HCT116 (cell line): Measurements from ENCODE around the gene GRIK4. TPM values are rescaled to one million over a fixed set of nuclear protein-coding genes. Genes with fewer than 3 reads are reported as not detected.

Experiments used
- ATAC-seq: fragments of 200-7000 bp; cut with Tn5 transposase; 2 replicates; pipeline ENCODE4 v1.9.1; 2020; ENCODE audit warnings: mild to moderate bottlenecking, moderate library complexity
- BruUV-seq: library from RNA; stranded (reverse); fragments of 400-500 nt; replicated peaks from 2 replicates; lab custom pipeline; 2021; lab: Mats Ljungman, UMichigan
- CTCF ChIA-PET: fragments of 300-600 bp; sonication (Branson Sonifier 250); formaldehyde crosslinking; loops from one replicate; lab custom pipeline; 2021; ENCODE audit warnings: antibody characterized with exemption; lab: Charles Lee
- POLR2A ChIA-PET: fragments of 300-600, 350-600 bp; sonication (Branson Sonifier 250); formaldehyde crosslinking; loops from one replicate; lab custom pipeline; 2021; ENCODE audit warnings: antibody characterized with exemption; lab: Charles Lee
- RAD21 ChIA-PET, 2 experiments: fragments of 300-600 bp; sonication (Branson Sonifier 250); formaldehyde crosslinking; loops; one replicate each; lab custom pipeline; 2023; ENCODE audit warnings: low total read pairs in 2 of 2; ENCODE audit not compliant: uncharacterized antibody in 2 of 2, unreplicated experiment in 2 of 2, low non-redundant PET in 1 of 2; lab: Charles Lee
- DNase-seq: peaks from one replicate; pipeline ENCODE4 v3.0.0-alpha.2; 2010; ENCODE audit warnings: low read depth, low spot score
- H2AFZ ChIP-seq: fragments of 200-600 bp; shearing (Covaris generic), sonication (generic); 2 replicates; pipeline ENCODE4 v1.6.1; 2017; ENCODE audit warnings: low read depth, mixed run types, mixed read lengths, antibody characterized with exemption, low read length; ENCODE audit not compliant: poor library complexity, severe bottlenecking
- H3K27ac ChIP-seq: 2 replicates; pipeline ENCODE4 v1.5.1; 2012; ENCODE audit warnings: low read depth, low read length
- H3K27me3 ChIP-seq: fragments of 200-600 bp; sonication (generic); 2 replicates; pipeline ENCODE4 v1.6.1; 2016; ENCODE audit warnings: mixed run types, low read length, mixed read lengths; ENCODE audit not compliant: insufficient read depth
- H3K36me3 ChIP-seq, 2 experiments: fragments of 200-500 bp in 1 of 2; fragments of 200-600 bp in 1 of 2; sonication (Bioruptor generic) in 1 of 2; sonication (generic) in 1 of 2; 2 replicates each; pipeline versions ENCODE4 v1.5.1 to v1.6.1; 2014 to 2016; ENCODE audit warnings: low read length in 2 of 2, inconsistent platforms in 1 of 2, mixed read lengths in 1 of 2, mixed run types in 1 of 2; ENCODE audit not compliant: insufficient read depth in 2 of 2, control insufficient read depth in 1 of 2
- H3K4me1 ChIP-seq, 2 experiments: fragments of 200-600 bp in 1 of 2; sonication (generic) in 1 of 2; 2 replicates each; pipeline versions ENCODE4 v1.5.1 to v1.6.1; 2012 to 2017; ENCODE audit warnings: low read length in 2 of 2, inconsistent platforms in 1 of 2, mild to moderate bottlenecking in 1 of 2, mixed read lengths in 1 of 2, mixed run types in 1 of 2, moderate library complexity in 1 of 2; ENCODE audit not compliant: insufficient read depth in 2 of 2, control insufficient read depth in 1 of 2
- H3K4me2 ChIP-seq: fragments of 200-600 bp; sonication (generic); 2 replicates; pipeline ENCODE4 v1.6.1; 2017; ENCODE audit warnings: mixed run types, low read length, mixed read lengths
- H3K4me3 ChIP-seq, 2 experiments: fragments of 200-600 bp in 1 of 2; sonication (generic) in 1 of 2; replicated peaks in 1 of 2; 2 replicates each; pipeline ENCODE4 v1.5.1; 2011 to 2016; ENCODE audit warnings: low read length in 2 of 2, control low read depth in 1 of 2, low read depth in 1 of 2, mild to moderate bottlenecking in 1 of 2, mixed read lengths in 1 of 2, mixed run types in 1 of 2
- H3K79me2 ChIP-seq: fragments of 200-600 bp; sonication (generic); 2 replicates; pipeline ENCODE4 v1.6.1; 2017; ENCODE audit warnings: mild to moderate bottlenecking, mixed run types, low read length, moderate library complexity, mixed read lengths; ENCODE audit not compliant: insufficient read depth
- H3K9ac ChIP-seq: fragments of 200-600 bp; sonication (generic); 2 replicates; pipeline ENCODE4 v1.6.1; 2016; ENCODE audit warnings: low read length, mixed read lengths
- H3K9me2 ChIP-seq: fragments of 200-600 bp; sonication (generic), shearing (Covaris generic); 2 replicates; pipeline ENCODE4 v1.6.1; 2017; ENCODE audit warnings: mixed run types, mild to moderate bottlenecking, moderate library complexity; ENCODE audit not compliant: insufficient read depth
- H3K9me3 ChIP-seq, 2 experiments: fragments of 200-500 bp in 1 of 2; fragments of 200-600 bp in 1 of 2; sonication (Bioruptor generic) in 1 of 2; sonication (generic) in 1 of 2; 2 replicates each; pipeline ENCODE4 v1.6.1; 2014 to 2017; ENCODE audit warnings: low read length in 2 of 2, mixed read lengths in 2 of 2, inconsistent platforms in 1 of 2, low read depth in 1 of 2, mild to moderate bottlenecking in 1 of 2, mixed run types in 1 of 2, moderate library complexity in 1 of 2; ENCODE audit not compliant: control insufficient read depth in 1 of 2, insufficient read depth in 1 of 2
- H4K20me1 ChIP-seq: fragments of 200-600 bp; sonication (generic), shearing (Covaris generic); 2 replicates; pipeline ENCODE4 v1.6.1; 2017; ENCODE audit warnings: mixed run types, mild to moderate bottlenecking, moderate library complexity; ENCODE audit not compliant: insufficient read depth
- ATF3 ChIP-seq: IDR thresholded peaks from 2 replicates; pipeline ENCODE4 v1.6.1; 2012
- CBX3 ChIP-seq: IDR thresholded peaks from 2 replicates; pipeline ENCODE4 v1.6.1; 2012; ENCODE audit warnings: low read depth
- CEBPB ChIP-seq: IDR thresholded peaks from 2 replicates; pipeline ENCODE4 v1.6.1; 2012; ENCODE audit warnings: low read depth
- EGR1 ChIP-seq: IDR thresholded peaks from 2 replicates; pipeline ENCODE4 v1.6.1; 2012; ENCODE audit warnings: low read depth
- ELF1 ChIP-seq: IDR thresholded peaks from 2 replicates; pipeline ENCODE4 v1.6.1; 2012; ENCODE audit warnings: low read depth, borderline replicate concordance
- EZH2phosphoT487 ChIP-seq: fragments of 200-600 bp; IDR thresholded peaks from 2 replicates; pipeline ENCODE4 v1.6.1; 2018; ENCODE audit warnings: antibody characterized with exemption, borderline replicate concordance
- FOSL1 ChIP-seq: IDR thresholded peaks from 2 replicates; pipeline ENCODE4 v1.6.1; 2012; ENCODE audit warnings: low read depth
- MAX ChIP-seq: IDR thresholded peaks from 2 replicates; pipeline ENCODE4 v1.6.1; 2012
- POLR2A ChIP-seq: IDR thresholded peaks from 2 replicates; pipeline ENCODE4 v1.7.0; 2011; ENCODE audit warnings: borderline replicate concordance; ENCODE audit not compliant: insufficient read depth, insufficient read length; ENCODE audit errors: extremely low read depth
- POLR2AphosphoS5 ChIP-seq: IDR thresholded peaks from 2 replicates; pipeline ENCODE4 v1.6.1; 2011; ENCODE audit warnings: mild to moderate bottlenecking, low read depth, low read length, moderate library complexity
- RAD21 ChIP-seq: IDR thresholded peaks from 2 replicates; pipeline ENCODE4 v1.6.1; 2012; ENCODE audit warnings: low read depth, mild to moderate bottlenecking
- REST ChIP-seq: IDR thresholded peaks from 2 replicates; pipeline ENCODE4 v1.6.1; 2012; ENCODE audit warnings: low read depth
- SIN3A ChIP-seq: IDR thresholded peaks from 2 replicates; pipeline ENCODE4 v1.6.1; 2012; ENCODE audit warnings: low read depth
- SP1 ChIP-seq: IDR thresholded peaks from 2 replicates; pipeline ENCODE4 v1.6.1; 2012; ENCODE audit warnings: low read depth
- SRF ChIP-seq: IDR thresholded peaks from 2 replicates; pipeline ENCODE4 v1.6.1; 2012; ENCODE audit warnings: low read depth
- YY1 ChIP-seq: IDR thresholded peaks from 2 replicates; pipeline ENCODE4 v1.6.1; 2011; ENCODE audit warnings: low read length, low read depth, moderate library complexity, mild to moderate bottlenecking; ENCODE audit not compliant: insufficient replicate concordance; ENCODE audit errors: extremely low read depth
- ZFX ChIP-seq: fragments of 450-650 bp; IDR thresholded peaks from 2 replicates; pipeline ENCODE4 v1.6.1; 2017
- intact Hi-C: fragments of 100-400 bp; cut with micrococcal nuclease; formaldehyde crosslinking; loops from 2 replicates; pipeline ENCODE4 v1.10.0; 2022
- total RNA-seq: library from RNA; stranded (reverse); gene quantifications from one replicate; pipeline ENCODE4 v1.2.1, GENCODE V29; 2021; ENCODE audit not compliant: unreplicated experiment
- TF ChIP-seq, protein P1 (sequence below): IDR thresholded peaks from 2 replicates; pipeline ENCODE4 v1.6.1; 2011; ENCODE audit warnings: mild to moderate bottlenecking, low read length, moderate library complexity; ENCODE audit not compliant: insufficient replicate concordance; ENCODE audit errors: extremely low read depth

GRIK4 gene
- total RNA-seq, 1 experiment from 2014 or later = 0.52 TPM

GRCh38 chr11:120599816-120600420 is 88.4 kb downstream of the GRIK4 start (continued):
- TF ChIP-seq ELF1 (no peak), ATF3 (no peak), POLR2AphosphoS5 (no peak), SP1 (no peak), CBX3 (no peak), CEBPB (no peak)
- TF ChIP-seq, protein P1, sequence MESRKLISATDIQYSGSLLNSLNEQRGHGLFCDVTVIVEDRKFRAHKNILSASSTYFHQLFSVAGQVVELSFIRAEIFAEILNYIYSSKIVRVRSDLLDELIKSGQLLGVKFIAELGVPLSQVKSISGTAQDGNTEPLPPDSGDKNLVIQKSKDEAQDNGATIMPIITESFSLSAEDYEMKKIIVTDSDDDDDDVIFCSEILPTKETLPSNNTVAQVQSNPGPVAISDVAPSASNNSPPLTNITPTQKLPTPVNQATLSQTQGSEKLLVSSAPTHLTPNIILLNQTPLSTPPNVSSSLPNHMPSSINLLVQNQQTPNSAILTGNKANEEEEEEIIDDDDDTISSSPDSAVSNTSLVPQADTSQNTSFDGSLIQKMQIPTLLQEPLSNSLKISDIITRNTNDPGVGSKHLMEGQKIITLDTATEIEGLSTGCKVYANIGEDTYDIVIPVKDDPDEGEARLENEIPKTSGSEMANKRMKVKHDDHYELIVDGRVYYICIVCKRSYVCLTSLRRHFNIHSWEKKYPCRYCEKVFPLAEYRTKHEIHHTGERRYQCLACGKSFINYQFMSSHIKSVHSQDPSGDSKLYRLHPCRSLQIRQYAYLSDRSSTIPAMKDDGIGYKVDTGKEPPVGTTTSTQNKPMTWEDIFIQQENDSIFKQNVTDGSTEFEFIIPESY = no peak

DNA sequence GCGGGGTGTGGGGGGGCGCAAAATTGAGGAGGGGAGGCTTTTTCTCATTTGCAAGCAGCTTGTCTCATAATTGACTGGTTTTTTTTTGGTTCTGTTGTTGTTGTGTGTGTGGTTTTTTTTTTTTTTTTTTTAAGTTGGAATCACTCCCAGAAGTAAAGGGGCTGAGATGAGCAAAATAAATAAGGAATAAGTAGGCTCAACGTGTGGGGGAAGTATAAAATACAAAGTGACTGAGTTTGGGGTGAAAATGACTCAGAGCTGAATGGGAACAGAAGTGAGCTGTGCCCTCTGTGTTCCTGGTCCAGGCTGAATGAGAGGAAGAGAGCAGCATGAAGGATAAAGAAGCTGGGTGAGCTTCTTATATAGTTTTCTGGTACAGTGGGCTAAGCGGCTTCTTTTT is 90.0 kb downstream of the GRIK4 start:
- no peaks in the 10 kb centered on the region for H3K9me3 ChIP-seq
- no peak overlapping the region for H2AFZ ChIP-seq
- RAD21 ChIA-PET = no interaction called here
- H3K27ac ChIP-seq = no peak overlapping the region
- CTCF ChIA-PET = no interaction called here
- BruUV-seq = no TSS peak
- no peaks in the 10 kb centered on the region for H4K20me1 ChIP-seq
- H3K4me1 ChIP-seq = peaks cover 0 to 20% of the 10 kb centered on the region in 2 experiments; a peak in 1 of 4 replicates
- DNase-seq (no peak), ATAC-seq (no peak)
- POLR2A ChIA-PET = no interaction called here
- no peak overlapping the region for H3K9ac ChIP-seq
- H3K79me2 ChIP-seq = no peaks in the 10 kb centered on the region
- H3K4me2 ChIP-seq = no peak overlapping the region
- intact Hi-C loops = no loop called here
- no peaks in the 10 kb centered on the region for H3K9me2 ChIP-seq
- no peaks in the 10 kb centered on the region for H3K36me3 ChIP-seq
- no peaks in the 10 kb centered on the region for H3K27me3 ChIP-seq
- H3K4me3 ChIP-seq = no peak overlapping the region
- no peak for TF ChIP-seq ATF3
- no peak for TF ChIP-seq SP1
- TF ChIP-seq EZH2phosphoT487 = no peak
- TF ChIP-seq MAX = no peak
- TF ChIP-seq SIN3A = no peak
- no peak for TF ChIP-seq ZFX
- no peak for TF ChIP-seq RAD21
- TF ChIP-seq SRF = no peak
- TF ChIP-seq, protein P1 = no peak
- no peak for TF ChIP-seq EGR1
- TF ChIP-seq YY1 = no peak
- no peak for TF ChIP-seq REST
- TF ChIP-seq CBX3 = no peak
- TF ChIP-seq POLR2A = no peak
- no peak for TF ChIP-seq FOSL1
